NOMO-1 (cell line): ENCODE measurements around the gene DNAJB6.
"Not testable (repeated sequence)": the region's sequence is repeated elsewhere in the genome, so short reads cannot be mapped to it uniquely, and the experiment has no call there.

Experiments used
- DNase-seq, 2 experiments: peaks; one replicate each; lab custom pipeline; 2025; ENCODE audit not compliant: unreplicated experiment in 2 of 2; lab: John Stamatoyannopoulos, UW

The DNAJB6 gene

GRCh38 chr7:157438121-157439025 lies 101.6 kb downstream of the DNAJB6 start:
- no peak for DNase-seq

GRCh38 chr7:157439149-157439548 lies 102.3 kb downstream of the DNAJB6 start:
- no peak for DNase-seq

- no peak for DNase-seq
These were observed 103.0 kb downstream of the DNAJB6 start for GRCh38 chr7:157439761-157440160.

GRCh38 chr7:157440346-157441022 lies 103.7 kb downstream of the DNAJB6 start:
- peak in 1 of 2 experiments; percentile 8 for DNase-seq

GRCh38 chr7:157441023-157441399 lies 104.2 kb downstream of the DNAJB6 start:
- no peak for DNase-seq

- DNase-seq = no peak
These were observed 105.7 kb downstream of the DNAJB6 start for GRCh38 chr7:157442456-157442855.

GRCh38 chr7:157442993-157443831 lies 106.4 kb downstream of the DNAJB6 start:
- no peak for DNase-seq

GRCh38 chr7:157444011-157444842 lies 107.4 kb downstream of the DNAJB6 start:
- no peak for DNase-seq

GRCh38 chr7:157444843-157445135 lies 108.0 kb downstream of the DNAJB6 start:
- DNase-seq = no peak

- DNase-seq = no peak
These were observed 108.6 kb downstream of the DNAJB6 start for GRCh38 chr7:157445246-157445955.

GRCh38 chr7:157445956-157446295 lies 109.1 kb downstream of the DNAJB6 start:
- no peak for DNase-seq

- DNase-seq = no peak
These were observed 109.5 kb downstream of the DNAJB6 start for GRCh38 chr7:157446322-157446721.

GRCh38 chr7:157454003-157454402 lies 117.2 kb downstream of the DNAJB6 start:
- not testable (repeated sequence) for DNase-seq

GRCh38 chr7:157457355-157458253 lies 120.8 kb downstream of the DNAJB6 start:
- no peak for DNase-seq

- DNase-seq = no peak
These were observed 121.4 kb downstream of the DNAJB6 start for GRCh38 chr7:157458254-157458633.

GRCh38 chr7:157459966-157460365 lies 123.2 kb downstream of the DNAJB6 start:
- DNase-seq = no peak

GRCh38 chr7:157460721-157461120 lies 123.9 kb downstream of the DNAJB6 start:
- DNase-seq = no peak

GRCh38 chr7:157461573-157462418 lies 125.0 kb downstream of the DNAJB6 start:
- no peak for DNase-seq
